GM21515 (cell line): ENCODE results near the gene ZFYVE28.

Source experiments
- ATAC-seq: cut with Tn5 transposase; IDR thresholded peaks from one replicate; pipeline ENCODE4 v1.9.1; 2021; ENCODE audit not compliant: unreplicated experiment

The ZFYVE28 gene

DNA sequence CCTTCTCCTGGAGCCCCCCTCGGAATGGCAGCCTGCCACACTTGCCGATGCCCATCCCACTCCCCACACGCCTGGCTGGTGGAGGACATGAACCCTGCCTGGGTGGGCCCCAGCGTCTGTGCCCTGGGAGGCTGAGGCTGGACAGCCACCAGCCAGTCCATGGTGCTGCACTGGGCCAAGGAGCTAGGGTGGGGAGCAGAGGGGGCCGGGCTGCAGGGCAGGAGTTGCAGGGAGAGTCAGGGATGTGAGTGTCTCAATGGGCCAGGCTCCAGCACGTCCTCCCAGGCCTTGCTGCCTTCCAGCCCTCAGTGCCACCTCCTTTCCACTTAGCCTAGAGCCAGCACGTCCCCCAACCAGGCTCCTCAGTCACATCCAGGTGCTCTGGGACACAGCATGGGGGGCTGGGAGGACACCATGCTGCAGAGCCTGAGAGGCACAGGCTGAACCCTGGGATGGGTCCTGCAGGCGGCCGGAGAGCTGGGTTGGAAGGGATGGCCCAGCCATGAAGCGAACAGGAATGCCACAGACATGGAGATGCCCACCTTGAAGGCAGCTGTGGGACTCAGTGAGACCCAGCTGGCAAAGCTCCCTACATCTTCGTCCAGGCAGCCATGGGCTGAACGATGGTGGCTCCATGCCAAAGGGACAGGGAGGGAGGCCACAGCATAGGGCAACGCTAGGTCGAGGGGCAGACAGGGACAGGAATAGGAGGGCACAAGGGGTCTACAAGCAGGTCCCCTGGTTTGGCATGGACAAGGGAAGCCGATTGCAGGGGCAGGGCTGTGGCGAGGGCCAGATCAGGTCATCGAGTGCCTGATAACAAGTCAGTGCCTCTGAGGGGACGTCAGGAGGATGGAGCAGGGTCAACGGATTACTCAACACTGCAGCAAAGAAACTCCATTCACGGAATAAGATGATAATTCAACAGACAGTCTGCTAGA is 126.5 kb downstream of the ZFYVE28 start:
- ATAC-seq, result no peak

DNA sequence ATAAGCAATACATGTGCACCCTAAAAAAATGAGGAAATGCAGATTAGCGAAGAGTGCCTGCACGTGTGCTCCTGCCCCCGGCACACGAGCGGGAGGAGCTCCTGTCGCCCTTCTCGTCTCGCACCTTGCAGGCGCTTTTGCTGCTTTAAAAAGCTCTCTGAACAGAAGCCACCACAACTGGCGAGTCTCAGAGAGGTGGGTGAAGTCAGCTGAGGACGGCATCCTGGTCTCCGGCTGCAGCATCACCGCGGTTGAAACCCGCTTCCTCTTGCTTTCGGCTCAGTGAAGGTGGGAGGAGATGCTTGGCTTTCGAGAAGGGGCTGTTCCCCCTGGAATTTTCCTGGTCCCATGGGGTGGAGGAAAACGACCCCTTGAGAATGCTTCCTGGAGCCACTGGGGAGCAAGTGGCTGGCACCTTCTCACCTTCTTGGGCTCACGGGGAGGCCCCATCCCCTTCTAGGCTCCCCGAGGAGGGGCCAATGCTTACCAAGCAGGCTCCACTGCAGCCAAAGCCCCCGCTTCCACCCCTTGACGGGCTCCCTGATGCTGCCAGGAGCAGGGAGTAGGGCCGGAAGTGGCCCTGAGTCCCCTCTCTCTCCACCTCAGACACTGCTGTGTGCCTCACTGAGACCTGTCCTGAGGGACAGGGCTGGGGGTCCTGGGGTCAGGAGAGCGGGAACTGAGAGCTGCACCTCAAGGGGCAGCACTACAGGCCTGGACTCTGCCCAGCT is 127.3 kb downstream of the ZFYVE28 start:
- ATAC-seq, result no peak

DNA sequence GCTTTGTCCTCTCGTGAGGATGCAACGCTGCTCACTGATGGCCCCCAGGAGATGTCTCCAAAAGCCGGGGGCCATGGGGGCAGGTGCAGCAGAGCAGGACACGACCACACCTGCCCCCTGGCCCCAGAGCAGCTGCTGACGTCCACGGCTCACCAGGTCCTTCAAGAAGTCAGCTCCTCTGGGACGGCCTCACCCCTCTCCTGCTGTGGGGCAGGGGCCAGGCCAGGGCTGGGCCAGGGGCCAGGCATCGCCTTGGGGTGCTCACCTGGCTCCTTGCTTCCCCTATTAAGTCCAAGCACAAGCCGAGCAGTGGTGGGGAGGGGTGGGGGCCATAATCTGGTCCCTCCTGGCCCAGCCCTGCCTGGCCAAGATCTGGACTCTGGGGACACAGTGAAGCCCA is 128.0 kb downstream of the ZFYVE28 start:
- ATAC-seq, result no peak

DNA sequence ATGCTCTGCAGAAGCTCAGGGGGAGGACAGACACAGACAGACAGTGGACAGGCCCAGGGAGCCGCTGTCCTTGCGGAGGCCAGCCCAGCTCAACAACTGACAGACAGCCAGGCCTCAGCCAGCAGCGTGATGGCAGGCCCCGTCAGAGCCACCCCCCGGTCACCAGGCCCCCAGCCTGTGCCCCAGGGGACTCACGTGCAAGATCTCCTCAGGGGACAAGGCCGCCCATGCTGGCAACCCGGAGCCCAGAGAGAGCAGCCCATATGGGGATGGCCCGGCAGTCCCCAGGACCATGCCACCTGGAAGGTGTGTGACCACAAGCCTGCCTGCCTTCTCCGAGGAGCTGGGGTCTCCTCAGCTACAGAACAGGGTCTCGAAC is 128.5 kb downstream of the ZFYVE28 start:
- no peak for ATAC-seq

DNA sequence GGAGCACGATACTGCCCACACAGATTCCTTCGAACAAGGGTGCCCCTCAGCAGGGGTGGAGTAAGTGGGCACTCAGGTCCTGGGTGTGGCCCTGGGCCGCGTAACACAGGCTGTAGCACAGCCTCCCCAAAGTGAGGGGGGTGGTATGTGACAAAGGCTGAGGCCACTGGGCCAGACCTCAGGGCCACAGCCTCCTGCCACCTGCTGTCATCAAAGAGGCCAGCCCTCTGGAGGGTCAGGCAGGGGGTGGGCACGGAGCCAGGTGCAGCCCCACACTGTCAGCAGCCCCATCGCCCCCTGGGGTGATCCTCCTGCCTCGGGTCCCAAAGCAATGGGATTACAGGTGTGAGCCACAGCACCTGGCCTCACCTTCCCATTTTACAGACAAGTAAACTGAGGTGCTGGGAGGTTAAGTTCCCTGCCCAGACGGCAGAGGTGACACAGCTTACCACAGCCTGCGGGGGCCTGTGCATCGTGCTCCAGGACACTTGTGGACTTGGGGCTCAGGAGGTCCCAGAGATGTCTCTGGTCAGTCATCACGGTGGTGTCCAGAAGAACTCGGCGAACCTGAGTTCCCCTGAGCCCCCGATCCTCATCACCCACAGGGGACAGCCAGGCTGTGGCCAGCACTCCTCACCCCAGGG is 129.0 kb downstream of the ZFYVE28 start:
- no peak for ATAC-seq

DNA sequence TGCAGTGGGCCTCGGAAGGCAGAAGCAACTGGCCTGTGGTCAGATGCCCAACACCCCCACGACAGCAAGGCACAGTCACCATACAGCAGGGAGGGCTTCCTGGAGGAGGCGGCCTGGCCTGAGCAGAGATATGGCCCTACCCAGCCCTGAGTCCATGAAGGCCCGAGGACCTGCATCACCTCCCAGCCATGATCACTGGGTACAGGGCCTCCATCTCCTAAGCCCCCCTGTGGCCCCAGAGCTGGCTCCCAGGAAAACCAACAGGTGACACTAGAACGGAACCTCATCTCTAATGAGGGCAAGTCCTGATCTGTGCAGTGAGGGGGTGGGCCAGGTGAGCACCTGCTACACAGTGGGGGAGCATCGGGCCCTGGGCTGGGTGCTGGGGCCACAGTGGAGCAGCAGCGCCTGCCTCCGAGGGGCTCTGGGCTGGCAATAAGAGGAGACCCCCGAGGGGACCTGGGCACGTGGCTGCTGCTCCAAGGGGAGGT is 130.3 kb downstream of the ZFYVE28 start:
- ATAC-seq, result no peak

DNA sequence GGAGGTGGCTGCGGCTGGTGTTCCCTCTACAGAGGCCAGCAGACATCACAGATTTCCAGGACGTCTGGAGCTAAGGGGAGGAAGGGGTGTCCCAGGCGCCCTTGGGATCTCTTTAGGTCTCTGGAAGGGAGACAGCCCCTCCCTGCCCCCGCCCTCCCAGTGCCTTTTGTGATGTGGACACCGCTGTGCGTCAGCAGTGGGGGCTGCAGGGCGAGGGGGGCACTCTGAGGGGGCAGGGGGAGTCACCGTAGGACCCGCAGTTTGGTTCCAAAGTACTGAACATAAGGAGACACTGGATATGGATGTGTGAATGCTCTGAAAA is 130.9 kb downstream of the ZFYVE28 start:
- ATAC-seq, result no peak

DNA sequence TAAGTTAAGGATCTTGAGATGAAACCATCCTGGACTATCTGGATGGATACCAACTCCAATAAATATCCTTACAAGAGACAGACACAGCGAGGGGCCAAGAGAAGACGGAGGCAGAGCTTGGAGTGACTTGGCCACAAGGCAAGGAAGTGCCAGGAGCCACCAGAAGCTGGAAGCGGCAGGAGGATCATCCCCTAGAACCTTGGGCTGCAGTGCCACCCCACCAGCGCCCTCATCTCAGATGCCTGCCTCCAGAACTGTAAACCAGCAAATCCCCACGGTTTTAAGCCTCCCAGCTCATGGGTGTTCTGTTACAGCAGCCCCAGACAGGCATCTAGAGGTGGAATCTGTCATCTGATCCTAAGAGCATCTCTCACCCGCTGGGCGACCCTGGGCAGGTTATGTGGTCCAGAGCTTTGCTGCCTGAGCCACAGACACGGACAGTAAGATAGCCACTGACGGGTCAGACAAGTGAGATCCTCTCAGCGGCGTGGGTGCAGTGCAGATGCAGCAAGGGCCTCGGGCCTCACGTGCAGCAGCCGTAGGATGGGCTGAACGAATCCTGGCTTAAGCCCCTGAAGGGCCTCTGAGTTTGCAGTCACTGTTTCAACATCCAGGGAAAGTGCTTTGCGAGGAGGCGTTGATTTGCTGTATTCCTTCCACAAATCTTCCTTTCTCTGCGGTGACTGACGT is 131.4 kb downstream of the ZFYVE28 start:
- no peak for ATAC-seq

DNA sequence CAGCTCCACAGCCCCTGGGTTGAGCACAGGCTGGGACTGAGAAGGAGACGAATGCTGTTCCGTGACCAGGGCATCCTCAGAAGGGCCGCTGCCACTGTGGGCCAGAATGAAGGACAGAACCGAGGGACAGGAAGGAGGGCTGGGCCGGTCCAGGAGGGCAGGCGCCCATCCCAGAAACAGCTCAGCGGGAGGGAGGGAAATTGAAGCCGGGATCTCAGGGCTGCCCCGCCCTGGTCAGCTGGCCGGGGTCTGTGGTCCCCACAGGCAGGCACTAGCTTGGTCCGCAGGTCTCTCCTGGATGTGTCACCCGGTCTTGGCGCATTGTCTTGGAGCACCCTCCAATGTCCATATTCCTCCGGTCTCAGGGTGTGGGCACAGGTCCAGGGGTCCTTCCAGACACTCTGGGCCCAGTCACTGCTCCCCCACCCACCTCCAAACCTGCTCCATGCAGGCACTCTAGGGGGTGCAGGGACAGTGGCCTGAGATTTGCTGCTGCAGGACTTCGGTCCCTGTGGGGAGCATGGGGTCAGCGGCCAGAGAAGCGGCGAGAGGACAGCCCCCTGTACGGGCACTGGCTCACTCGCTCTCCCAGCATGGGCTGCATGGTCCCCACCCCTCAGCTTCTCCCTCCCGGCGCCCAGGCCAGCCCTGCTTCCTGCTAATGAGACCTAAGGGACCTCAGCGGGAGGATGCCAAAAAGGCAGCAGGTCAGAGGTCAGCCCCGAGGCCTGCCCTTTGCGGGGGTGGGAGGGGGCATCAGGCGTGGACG is 132.6 kb downstream of the ZFYVE28 start:
- ATAC-seq, result no peak

DNA sequence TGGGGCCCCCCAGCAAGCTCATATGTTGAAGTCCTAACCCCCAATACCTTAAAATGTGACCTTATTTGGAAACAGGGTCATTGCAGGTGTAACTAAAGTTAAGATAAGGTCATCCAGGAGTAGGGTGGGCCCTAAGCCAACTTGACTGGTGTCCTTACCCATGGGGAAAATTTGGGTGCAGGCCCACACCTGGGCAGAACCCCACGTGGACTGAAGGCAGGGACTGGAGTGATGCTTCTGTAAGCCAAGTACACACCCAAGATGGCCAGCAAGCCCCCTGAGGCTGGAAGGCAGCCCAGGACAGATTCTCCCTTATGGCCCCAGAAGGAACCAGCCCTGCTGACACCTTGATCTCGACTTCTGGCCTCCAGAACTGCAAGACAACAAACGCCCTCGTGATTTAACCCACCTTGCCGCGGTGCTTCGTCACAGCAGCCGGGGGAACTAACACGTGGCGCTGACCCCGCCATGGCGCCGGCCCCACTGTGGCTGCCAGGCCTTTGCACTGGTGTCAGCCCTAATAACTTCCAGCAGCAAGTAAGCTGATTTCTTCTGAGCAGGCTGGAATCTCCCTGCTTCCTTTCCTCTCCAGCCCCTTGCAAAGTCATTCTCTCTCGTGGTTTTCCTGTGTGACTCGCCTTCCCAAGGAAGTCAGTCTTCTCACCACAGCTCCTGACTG is 133.4 kb downstream of the ZFYVE28 start:
- no peak for ATAC-seq

DNA sequence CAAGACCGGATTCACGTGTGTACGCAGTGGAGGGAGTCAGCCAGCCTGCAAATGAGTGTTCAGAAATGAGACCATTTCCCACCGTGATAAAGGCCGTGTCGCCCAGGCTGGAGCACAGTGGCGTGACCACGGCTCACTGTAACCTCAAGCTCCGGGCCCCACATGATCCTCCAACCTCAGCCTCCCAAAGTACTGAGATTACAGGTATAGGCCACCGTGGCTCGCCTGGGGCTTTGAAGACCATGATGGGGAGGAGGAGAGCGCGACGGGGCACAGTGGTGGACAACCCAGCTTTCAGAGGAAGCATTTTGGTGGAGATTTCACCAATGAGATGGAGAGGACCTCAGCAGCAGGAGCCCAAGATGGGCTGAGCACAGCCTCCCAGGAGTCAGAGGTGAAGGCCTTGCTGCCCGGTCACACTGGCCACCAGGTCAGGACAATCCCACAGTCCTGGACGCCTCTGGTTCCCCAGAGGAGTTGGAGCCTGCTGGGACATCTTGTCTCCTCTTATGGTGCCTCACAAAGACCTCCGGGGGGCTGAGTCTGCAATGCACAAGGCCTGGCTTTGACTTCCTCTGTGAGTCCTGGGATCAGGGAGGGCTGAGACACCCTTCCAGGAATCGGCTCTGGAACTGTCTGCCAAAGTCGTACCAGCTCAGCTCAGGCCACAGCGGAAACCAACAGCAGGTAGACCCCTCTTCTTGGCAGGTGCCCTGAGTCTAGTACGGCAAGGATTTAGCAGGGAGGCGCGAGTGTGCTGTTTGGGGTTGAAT is 134.1 kb downstream of the ZFYVE28 start:
- no peak for ATAC-seq

DNA sequence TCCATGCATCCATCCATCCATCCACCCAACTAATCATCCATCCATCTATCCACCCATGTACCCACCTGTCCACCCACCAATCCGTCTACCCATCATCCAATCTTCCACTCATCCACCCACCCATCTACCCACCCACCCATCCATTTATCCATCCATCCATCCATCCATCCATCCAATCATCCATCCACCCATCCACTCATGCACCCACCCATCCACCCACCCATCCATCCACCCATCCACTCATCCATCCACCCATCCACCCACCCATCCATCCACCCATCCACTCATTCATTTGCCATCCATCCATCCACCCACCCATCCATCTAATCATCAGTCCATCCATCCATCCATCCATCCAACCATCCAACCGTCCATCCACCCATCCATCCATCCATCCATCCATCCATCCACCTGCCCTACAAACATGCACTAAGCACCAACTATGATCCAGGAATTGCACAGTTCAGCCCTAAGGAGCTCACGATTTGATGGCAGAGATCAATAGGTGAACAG is 135.2 kb downstream of the ZFYVE28 start:
- no peak for ATAC-seq

DNA sequence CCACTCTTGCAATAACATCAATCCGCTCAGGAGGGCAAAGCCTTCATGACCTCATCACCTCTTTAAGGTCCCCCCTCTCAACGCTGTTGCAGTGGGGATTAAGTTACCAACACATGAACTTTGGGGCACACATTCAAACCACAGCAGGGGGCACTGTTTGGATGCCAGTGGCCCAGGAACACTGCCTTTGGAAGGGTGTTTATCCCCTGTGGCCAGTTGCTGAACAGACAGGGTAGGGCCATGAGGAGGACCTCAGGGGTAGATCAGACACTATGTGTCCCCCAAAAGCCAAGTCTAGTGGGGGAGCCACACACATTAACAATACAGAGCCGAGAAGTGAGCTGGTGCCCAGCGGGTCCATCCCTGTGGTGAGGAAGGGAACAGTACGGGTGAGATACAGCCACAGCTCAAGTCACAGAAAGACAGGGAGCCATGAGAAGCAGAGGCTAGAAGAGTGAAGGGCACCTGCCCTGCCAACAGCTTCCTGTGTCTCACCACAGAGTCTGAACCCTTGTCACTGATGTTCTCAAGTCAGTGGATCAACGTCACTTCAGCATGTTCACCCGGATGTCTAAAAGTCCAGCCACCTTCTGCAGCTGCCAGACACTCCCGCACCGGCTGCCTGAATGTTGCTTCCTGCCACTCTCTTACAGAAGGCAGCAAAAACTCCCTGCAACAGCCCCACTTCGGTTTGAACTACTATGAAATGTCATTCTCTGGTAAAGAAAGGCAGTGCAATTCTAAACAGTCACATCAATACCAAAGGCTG is 136.7 kb downstream of the ZFYVE28 start:
- no peak for ATAC-seq

DNA sequence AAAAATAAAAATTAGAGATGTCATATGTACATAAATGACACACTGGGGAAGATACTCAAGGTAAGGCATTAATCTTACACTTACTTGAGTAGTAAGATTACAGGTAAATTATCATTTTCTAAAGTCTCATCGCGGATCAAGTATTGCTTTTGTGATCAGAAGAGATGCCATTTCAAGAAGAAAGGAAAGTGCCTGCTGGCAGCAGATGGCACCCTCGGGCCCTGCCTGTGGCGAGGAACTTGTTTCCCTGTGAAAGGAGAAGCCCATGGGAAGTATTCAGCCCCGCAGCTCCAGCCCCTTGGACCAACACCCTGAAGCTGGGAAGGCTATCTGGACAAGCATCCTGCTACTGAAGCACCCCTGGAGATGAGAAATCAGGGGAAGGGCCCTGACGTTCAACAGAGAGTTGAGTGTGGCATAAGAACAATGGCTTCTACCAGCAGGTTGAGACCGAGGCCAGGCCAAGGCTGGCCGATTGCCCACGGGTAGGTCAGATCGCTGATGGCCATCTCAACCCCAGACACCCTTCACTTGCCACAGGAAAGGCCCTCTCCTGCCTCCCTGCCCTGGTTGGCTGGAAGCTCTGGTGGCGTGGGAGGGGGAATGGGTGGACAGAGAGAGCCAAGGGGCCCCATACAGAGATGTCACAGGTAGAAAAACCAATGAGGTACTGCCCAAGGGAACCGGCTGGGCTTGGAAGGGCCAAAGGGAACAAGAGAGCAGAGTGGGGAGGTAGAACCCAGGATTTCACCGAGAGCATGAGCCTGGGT is 137.7 kb downstream of the ZFYVE28 start:
- no peak for ATAC-seq

DNA sequence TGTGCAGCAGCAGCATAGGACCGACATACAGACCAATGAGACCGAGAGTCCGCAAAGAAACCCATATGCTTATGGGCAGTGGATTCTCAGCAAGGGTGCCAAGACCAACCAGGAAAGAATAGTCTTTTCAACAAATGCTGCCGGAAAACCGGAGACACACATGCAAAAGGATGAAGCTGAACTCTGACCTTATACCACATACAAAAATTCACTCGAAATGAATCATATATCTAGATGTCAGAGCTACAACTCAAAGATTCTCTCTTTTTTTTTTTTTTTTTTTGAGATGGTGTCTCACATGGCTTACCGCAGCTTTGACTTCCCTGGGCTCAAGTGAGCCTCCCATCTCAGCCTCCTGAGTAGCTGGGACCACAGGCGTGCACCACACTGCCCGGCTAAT is 140.5 kb downstream of the ZFYVE28 start:
- ATAC-seq, result no peak

DNA sequence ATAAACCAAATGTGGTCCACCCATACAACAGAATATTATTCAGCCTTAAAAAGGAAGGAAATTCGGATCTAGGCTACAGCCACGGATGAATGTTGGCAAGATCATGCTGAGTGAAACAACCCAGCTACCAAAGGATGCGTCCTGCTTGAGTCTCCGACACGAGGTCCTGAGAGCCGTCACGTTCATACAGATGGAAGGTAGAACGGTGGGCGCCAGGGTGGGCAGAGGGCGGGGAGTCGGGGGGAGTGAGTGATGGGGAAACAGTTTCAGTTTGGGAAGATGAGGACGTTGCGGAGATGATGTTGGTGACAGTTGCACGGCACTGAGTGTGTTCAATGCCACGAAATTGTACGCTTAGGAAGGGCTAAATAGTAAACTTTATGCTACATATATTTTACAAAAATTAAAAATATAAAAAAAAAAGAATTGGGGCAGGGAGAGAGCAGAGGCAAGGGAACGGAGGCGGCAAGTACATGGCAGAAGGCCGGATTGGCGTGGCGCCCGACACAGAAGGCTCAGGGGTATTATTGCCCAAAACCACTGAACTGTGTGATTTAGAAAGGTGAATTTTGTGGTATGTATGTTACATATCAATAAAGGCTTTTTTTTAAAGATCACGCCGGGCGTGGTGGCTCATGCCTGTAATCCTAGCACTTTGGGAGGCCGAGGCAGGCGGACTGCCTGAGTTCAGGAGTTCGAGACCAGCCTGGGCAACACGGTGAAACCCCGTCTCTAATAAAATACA is 141.7 kb downstream of the ZFYVE28 start:
- ATAC-seq, result no peak
